GM10248 (cell line): Measurements from ENCODE around the gene EFCAB9.

Source experiments
- CTCF ChIA-PET: fragments of 300-600 bp; sonication (Branson Sonifier 250); formaldehyde crosslinking; extraction: SDS; loops from one replicate; lab custom pipeline; 2021; ENCODE audit warnings: antibody characterized with exemption; lab: Yijun Ruan, JAX
- POLR2A ChIA-PET: fragments of 350-650 bp; sonication (Branson Sonifier 250); formaldehyde crosslinking; extraction: SDS; loops from one replicate; lab custom pipeline; 2020; ENCODE audit warnings: antibody characterized with exemption; lab: Yijun Ruan, JAX
- DNase-seq: peaks from one replicate; pipeline ENCODE4 v3.0.0; 2012; ENCODE audit errors: extremely low spot score
- CTCF ChIP-seq: IDR thresholded peaks from 2 replicates; pipeline ENCODE4 v1.5.1; 2012; ENCODE audit warnings: mild to moderate bottlenecking, low read depth; ENCODE audit errors: extremely low read depth, missing control alignments, control extremely low read depth

Gene EFCAB9

GRCh38 chr5:172156541-172156994 is 37.4 kb upstream of the EFCAB9 start:
- CTCF ChIA-PET: interaction anchor here (0.7 to 1.5 kb wide), 4 partner anchors 12 to 127 kb away, joined by 3 to 5 read pairs (median 4); partner anchors contain the start of genes STK10 and UBTD2
- POLR2A ChIA-PET: interaction anchor here (0.6 to 1.0 kb wide), 3 partner anchors 18 to 60 kb away, joined by 3 to 5 read pairs (median 3); partner anchors contain the start of gene STK10

GRCh38 chr5:172159016-172159415 is 35.0 kb upstream of the EFCAB9 start:
- no peak for TF ChIP-seq CTCF
- no peak for DNase-seq
- POLR2A ChIA-PET: interaction anchor here (0.6 to 1.5 kb wide), 2 partner anchors 15 to 80 kb away, joined by 4 to 5 read pairs; no protein-coding TSS in a partner anchor
- CTCF ChIA-PET: interaction anchor here (1.4 to 6.4 kb wide), 2 partner anchors 14 to 15 kb away, joined by 4 to 33 read pairs; no protein-coding TSS in a partner anchor

More at GRCh38 chr5:172156541-172156994, 37.4 kb upstream of the EFCAB9 start:
- DNase-seq: no peak
- TF ChIP-seq CTCF: no peak

- ChIA-PET POLR2A (interaction anchor here (1.5 kb wide), 1 partner anchor 14 kb away, joined by 5 read pairs; no protein-coding TSS in a partner anchor), CTCF (interaction anchor here (1.1 to 6.4 kb wide), 4 partner anchors 8 to 29 kb away, joined by 3 to 33 read pairs (median 3); no protein-coding TSS in a partner anchor)
- no peak for TF ChIP-seq CTCF
- no peak for DNase-seq
Observed at GRCh38 chr5:172160506-172160905, 33.5 kb upstream of the EFCAB9 start.

GRCh38 chr5:172162323-172162986 is 31.5 kb upstream of the EFCAB9 start:
- TF ChIP-seq CTCF: no peak
- POLR2A ChIA-PET: interaction anchor here (0.6 to 1.0 kb wide), 2 partner anchors 11 to 51 kb away, joined by 3 read pairs; no protein-coding TSS in a partner anchor
- DNase-seq: no peak
- CTCF ChIA-PET: interaction anchor here (1.0 to 6.4 kb wide), 5 partner anchors 10 to 133 kb away, joined by 3 to 33 read pairs (median 3); no protein-coding TSS in a partner anchor

- no peak for DNase-seq
- ChIA-PET CTCF (interaction anchor here (0.9 to 6.4 kb wide), 5 partner anchors 8 to 25 kb away, joined by 3 to 33 read pairs (median 3); partner anchors contain the start of gene STK10), POLR2A (interaction anchor here (0.6 kb wide), 1 partner anchor 11 kb away, joined by 3 read pairs; no protein-coding TSS in a partner anchor)
- no peak for TF ChIP-seq CTCF
Observed at GRCh38 chr5:172162987-172163343, 31.0 kb upstream of the EFCAB9 start.

GRCh38 chr5:172163346-172163745 is 30.6 kb upstream of the EFCAB9 start:
- POLR2A ChIA-PET: interaction anchor here (0.6 kb wide), 1 partner anchor 10 kb away, joined by 3 read pairs; no protein-coding TSS in a partner anchor
- no peak for DNase-seq

More at GRCh38 chr5:172163346-172163745, 30.6 kb upstream of the EFCAB9 start:
- no peak for TF ChIP-seq CTCF
- CTCF ChIA-PET: interaction anchor here (0.9 to 6.4 kb wide), 6 partner anchors 9 to 25 kb away, joined by 3 to 33 read pairs (median 3); partner anchors contain the start of gene STK10
